ENCODE data around the gene MINK1.

MINK1 gene

DNA sequence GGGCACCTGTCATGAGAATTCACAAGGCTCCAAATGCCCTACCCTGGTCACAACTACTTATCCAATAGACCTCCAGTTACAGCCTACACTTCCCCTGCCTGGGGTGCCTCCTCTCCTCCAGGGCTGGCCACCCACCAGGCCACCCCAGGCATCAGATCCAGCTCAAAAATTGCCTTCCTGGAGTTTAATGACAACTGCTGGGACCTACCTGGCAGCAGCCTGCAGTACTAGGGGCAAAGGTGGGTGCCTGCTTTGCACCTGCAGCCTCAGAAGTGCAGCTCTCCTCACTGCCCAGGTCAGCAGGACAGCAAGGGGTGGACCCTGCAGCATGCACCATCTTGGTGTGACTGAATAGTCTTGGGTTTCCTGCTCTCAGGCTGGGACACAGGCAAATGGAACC is 102.5 kb downstream of the MINK1 start:
- DNase-seq = no peak

DNA sequence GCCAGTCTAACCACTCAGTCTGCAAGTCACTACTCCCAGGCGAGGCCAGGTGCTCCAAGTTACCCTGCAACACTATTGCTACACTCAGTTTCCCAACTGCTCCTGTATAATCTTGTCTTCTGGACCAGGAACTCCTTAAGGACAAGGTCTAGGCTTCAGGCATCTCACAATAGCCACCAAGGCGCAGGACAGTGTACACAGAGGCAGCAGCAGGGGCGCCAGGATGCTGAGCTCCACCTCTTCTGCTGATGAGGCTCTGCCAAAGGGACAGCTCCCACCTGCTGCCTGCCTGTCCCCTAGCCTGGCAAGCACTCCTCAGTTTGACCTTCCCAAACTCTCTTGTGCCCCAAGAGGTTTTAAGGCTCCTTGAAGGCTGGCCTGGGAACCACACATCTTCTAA is 103.3 kb downstream of the MINK1 start:
- no peak for DNase-seq

DNA sequence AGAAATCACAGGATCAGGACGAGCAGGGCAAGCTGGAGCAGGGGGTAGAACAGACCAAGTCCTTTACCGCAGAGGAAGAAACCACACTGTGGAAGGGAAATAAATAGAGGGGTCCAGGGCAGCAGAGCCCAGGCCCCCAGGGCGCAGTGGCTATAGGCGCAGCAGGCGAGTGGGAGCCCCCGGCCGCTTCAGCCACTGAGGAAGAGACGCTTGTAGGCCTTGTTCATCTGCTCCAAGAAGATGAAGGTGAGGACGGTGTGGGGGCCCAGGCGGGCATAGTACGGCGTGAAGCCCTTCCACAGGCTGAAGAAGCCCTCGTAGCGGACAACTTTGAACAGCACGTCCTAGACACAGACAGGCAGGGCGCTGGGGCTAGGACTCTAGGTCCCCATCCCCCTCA is 104.4 kb downstream of the MINK1 start:
- no peak for DNase-seq

DNA sequence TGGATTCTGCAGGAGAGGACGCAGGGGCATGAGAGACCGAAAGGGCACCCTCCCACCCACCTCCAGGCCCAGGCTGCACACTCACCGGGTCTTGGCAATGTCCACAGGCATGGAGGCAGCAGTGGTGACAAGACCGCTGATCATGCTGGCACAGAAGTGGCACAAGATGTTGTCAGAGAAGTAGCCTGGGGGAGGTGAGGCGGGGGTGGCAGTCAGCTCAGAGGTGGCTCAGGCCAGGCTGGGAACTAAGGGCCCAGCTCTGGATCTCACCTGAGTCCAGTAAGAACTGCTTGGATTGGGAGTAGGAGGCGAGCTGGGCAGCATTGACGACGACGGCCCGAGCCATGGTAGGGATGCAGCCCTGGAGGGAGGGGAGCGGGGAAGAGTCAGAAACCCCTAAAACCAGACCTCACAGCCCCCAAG is 104.9 kb downstream of the MINK1 start:
- no peak for DNase-seq

DNA sequence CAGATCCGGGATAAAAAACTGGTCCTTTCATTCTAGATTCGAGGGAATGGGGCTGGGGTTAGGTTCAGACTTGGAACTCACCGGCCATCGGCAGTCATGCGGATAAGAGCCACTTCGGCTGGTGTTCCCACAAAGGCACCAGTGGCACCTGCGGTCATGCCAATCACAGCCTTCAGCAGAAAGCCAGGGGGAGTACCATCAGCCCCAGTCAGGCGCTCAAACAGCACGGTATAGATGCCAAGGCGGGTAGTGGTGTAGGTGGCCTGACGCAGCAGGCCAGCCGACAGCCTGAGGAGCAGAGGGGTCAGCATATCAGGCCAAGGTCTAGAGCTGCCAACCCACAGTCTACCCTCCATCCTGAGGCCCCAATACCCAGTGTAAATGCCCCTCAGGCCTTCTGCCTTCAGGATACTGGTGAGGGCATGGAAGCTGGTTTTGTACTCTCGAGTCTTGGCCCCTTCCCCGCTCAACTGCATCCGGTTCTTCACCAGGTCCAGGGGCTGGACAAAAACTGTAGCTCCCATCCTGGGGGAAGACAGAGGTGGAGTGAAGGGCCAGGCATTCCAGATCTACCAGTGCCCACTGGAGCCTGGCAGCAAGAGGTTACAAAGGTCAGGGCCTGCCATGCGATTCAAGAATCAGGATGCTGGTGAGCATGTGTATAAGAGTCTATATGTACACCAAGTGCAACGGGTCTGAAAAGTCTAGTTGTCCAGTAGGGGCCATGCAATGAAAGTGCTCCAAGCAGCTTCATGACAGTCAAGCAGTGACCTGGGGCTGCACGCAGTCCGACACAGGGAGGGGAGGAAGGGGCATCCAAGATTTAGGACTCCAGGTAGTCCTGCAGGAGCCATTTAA is 105.8 kb downstream of the MINK1 start:
- DNase-seq = no peak

DNA sequence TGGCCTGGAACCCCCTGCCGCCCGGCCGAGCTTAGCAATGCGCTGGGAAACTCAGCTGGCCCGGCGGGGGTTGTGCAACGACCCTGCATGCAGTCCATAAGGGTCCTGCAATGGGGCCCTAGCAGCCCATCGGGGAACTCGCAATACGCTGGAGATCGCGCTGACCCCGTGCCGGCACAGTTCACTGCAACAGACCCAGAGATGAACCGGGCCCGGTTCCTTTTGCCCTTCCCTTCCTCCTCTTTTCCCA is 106.3 kb downstream of the MINK1 start:
- DNase-seq = no peak

DNA sequence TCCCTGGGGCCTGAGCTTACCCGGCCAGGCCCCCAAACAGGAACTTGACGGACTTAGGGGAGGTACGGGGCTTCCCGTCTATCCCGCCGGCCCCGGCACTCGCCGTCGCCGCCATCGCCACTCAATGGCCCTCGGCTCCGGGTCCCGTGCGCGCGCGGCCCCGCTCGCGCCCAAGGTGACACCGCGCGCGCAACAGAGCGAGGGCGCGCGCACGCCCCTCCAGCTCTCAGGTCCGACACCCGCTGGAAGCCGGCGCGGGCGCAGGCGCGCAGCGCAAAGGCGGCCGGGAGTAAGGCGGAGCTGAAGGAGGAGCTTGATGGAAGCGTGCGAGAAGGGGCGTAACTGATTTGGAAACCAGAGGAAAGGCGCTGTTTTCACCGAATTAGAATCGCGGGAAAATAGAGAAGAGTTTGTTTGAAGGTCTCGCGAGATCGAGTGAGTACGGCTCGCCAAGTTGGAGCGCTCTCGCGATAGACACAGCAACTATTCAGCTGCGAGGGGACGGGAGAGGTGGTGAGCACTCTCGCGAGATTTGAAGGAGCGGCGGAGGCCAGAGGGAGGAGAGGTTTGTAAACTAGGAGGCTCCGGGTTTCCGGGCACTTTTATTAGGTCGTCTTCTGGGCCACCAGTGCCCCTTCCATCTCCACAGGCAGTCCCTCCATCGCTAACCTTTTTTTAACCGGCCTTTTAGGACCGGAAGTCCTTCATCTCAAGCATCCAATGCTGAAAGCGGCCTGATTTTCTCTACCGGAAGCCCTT is 106.8 kb downstream of the MINK1 start, which contains the start of the genes RNF167 and SLC25A11:
RNF167 (plus strand) TSS at position 473 of the 759 bp plus-strand sequence. CDS start 642 bp downstream, outside the sequence.
SLC25A11 (minus strand) TSS at position 251 of the 759 bp plus-strand sequence; CDS start at position 115, 136 bp downstream.
- peak; percentile 93 to 96 for DNase-seq

DNA sequence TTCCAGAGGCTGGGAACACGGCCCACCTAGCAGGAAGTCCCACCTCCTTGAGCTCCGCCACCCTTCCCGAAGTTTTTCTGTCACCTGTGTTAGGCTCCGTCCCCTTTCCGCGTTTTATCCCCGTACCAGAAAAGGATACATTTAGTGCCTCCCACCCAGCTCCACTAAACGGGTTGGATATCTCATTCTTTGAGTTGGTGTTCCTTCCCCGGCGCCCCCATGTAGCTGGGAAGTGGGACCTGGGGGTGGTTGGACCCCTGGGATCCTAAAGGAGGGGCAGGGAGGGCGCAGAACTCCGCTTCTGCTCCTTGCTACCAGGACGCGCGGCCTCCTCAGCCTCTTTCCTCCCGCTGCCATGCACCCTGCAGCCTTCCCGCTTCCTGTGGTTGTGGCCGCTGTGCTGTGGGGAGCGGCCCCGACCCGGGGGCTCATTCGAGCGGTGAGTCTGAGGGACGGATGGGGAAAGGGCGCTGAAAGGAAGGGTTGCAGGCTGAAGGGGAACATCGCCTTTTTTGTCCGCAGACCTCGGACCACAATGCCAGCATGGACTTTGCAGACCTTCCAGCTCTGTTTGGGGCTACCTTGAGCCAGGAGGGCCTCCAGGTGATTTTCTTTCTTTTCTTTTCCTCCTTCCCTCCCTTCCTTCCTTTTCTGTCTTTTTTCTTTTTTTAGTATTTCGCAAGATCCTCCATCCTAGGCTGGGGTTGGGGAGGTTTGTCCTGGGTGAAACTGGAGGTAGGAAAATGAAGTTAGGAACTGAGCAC is 107.6 kb downstream of the MINK1 start:
- DNase-seq = peak; percentile 55 to 61

DNA sequence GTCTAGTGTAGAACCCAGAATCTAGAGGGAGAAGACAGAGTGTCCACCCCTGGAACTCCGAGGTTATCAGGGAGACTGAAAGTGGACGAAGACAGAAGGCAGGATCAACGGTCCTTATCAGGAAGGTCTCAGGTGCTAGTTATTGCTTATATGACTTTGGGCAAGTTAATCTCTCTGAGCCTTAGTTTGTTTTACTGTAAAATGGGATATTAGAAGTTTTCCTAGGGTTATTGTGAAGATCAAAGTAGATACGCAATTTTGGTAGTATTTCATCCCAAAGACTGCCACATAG is 108.1 kb downstream of the MINK1 start:
- DNase-seq = no peak

DNA sequence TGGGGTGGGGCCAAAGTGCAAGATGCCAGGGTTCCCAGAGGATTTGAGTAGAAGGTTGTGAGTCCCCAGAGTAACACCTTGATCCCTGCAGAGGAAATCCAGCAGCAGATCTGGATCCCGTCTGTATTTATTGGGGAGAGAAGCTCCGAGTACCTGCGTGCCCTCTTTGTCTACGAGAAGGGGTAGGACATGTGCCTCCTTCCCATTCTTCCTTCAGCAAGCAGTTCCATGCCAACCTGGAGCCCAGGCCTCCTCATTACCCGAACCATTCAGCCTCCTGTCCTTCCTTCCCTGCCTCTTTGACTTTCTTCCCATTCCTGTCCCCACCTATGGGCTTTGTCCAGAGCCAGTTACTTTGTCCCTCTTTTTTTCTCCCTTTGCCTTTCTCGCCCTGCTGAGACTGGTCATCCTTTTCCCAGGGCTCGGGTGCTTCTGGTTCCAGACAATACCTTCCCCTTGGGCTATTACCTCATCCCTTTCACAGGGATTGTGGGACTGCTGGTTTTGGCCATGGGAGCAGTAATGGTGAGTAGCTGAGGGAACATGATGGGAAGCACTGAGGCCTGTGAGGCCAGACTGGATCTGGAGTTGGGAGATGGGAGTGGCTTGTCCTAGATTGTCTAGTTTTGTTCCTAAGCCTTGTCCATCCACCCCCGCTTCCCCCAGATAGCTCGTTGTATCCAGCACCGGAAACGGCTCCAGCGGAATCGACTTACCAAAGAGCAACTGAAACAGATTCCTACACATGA is 109.8 kb downstream of the MINK1 start:
- DNase-seq = no peak

DNA sequence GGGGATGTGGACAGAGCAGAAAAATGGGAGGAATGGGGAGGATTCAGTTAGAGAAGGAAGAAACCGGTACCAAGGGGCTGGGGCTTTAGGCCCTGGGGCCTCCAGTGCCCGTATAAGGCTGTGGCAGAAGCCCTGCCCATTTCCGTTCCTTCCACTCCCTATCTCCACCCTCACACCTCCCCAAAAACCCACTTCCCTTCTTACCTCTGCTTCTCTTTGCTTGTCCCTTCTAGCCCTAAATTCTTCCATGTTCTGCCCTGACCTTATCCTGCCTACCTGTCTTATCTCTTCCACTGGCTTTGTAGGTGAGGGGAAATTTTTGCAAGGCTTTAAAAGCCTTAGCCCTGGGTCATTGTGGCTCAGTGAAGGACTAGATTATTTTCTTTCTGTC is 111.0 kb downstream of the MINK1 start:
- DNase-seq = peak; percentile 61 to 71

DNA sequence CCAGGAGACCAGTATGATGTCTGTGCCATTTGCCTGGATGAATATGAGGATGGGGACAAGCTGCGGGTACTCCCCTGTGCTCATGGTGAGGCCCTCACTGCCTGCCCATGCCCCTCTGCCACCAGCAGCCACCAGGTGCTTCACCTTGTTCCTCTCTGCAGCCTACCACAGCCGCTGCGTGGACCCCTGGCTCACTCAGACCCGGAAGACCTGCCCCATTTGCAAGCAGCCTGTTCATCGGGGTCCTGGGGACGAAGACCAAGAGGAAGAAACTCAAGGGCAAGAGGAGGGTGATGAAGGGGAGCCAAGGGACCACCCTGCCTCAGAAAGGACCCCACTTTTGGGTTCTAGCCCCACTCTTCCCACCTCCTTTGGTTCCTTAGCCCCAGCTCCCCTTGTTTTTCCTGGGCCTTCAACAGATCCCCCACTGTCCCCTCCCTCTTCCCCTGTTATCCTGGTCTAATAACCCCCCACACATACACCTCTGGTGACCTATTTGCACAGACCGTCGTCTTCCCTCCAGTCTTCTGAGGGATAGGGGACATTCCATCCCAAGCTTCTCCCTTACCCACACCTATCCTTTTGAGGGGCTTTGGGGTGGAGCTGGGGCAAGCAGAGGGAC is 111.5 kb downstream of the MINK1 start:
- peak; percentile 51 to 59 for DNase-seq

DNA sequence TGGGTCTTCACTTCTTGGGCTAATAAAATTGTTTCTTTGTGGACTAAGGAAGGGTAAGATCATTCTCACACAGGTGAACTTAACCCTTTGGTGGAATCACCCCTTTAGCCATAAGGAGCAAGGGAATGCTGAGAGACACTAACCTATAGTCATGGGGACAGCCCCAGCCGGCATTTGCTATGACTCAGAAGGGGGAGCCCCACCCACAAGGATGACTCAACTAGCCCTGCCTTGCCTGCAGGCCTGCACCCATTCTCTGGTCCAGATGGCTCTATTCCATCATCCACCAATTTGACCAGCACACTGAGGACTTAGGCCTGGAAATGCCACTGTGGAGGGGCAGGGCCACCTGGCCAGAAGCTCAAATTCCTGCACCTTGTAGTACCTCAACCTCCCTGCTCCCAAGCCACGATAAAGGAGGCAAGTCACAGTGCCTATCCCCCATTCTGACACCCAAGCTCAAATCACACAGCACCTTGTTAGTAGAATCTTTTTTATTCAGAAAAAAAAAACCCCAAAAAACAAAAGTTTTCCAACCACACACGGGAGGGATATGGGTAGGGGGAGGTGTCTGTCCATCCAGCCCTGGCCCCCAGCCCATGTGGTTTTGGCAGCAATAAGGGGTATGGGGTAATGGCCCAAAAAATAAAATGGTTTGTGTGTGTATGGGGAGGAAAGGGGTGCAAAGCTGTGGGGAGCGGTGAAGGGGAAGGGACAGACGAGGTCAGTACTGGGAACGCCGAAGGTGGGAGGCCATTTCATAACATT is 112.2 kb downstream of the MINK1 start:
- peak; percentile 90 to 93 for DNase-seq

DNA sequence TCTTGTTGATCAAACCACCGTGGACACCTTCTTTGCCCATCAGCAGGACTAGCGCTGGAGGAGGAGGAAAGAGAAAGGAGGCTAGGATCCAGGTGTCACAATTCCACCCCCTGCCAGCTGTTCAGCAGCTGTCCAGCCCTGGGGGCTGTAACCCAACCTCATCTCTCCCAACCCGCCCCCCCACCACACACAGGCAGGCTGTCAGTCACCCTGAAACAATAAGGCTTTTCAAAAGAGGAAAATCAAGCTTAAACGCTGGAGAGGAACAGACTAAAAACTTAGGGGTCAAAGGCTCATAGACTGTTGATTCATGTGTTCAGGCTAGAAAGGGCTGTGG is 112.8 kb downstream of the MINK1 start:
- DNase-seq = peak in 1 of 2 experiments; percentile 24

DNA sequence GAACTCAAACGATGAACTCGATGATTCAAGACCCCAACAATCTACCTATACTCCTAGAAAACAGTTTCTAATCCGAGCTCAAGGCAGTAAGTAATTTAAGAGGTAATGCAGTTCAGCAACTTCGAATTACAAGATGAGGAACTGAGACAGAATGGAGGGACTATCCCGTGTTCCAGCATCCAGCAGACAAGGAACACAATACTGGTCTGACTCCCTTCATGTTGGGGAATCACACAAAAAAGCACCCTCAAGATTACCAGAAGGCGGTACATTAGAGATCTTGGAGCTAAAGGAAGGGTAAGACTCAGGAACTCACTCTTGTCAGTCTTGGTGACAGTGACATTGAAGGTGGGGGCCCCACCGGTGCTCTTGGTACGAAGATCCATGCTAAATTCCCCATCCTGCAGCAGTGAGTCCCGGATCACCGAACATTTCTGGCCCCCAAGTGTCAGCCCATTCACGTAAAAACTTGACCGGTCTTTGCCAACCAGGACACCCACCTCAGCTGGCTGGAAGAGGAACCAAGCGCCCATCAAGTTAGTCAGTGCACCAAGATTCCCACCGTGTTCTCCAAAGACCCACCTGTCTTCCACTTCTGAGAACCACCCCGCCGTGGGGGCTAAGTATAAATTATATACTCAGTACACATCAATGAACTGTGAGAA is 113.3 kb downstream of the MINK1 start:
- peak in 1 of 2 experiments; percentile 24 for DNase-seq

DNA sequence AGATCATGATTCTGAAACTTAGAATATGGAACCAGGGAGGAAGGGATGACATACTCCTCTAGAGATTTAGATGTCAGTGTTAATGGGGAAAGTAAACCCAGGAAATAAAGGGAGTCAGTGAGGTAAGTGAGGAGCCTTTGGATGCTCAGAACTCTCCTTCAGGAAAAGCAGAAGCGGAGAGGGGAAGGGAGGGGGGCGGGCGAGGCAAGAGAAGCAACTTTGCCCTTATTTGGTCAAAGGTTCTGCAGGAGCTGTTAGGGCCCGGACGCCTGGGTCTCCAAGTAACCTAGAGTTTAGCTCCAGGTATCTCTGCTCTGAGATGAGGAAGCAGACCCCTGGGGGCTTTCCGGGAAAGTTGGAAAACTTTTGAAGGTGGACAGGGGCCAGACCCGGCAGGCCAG is 113.9 kb downstream of the MINK1 start:
- no peak for DNase-seq
